ENCODE measurements around the gene SLC4A3. TPM values are rescaled to one million over a fixed set of nuclear protein-coding genes. Genes with fewer than 3 reads are reported as not detected.

SLC4A3 gene
- total and polyA plus RNA-seq, 2 of the 8 experiments (the other 6 are each of a cell fraction or from before 2014, with no cell fraction given), result 4.8 to 7.4 TPM

DNA sequence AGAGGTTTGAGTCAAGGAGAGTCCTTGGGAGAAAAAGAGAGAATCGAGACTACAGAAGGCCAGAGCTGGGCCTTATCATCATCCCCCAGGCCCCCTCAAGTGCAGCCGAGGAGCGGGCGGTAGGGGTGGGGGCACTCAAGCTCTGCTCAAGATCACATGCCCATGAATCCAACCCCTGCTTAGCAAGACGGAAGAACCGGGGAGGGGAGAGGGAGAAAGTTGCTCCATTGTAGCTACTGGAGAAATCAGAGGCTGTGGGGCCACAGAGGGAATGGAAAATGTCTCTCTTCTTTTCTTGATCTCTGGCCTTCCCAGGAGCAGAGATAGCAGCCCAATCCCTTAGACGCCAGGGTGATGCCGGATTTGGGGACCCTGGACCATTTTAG is 14.6 kb downstream of the SLC4A3 start (continued):
- TF ChIP-seq, protein P1, sequence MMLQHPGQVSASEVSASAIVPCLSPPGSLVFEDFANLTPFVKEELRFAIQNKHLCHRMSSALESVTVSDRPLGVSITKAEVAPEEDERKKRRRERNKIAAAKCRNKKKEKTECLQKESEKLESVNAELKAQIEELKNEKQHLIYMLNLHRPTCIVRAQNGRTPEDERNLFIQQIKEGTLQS (IDR thresholded peaks at IDR 0.05; ENCODE audit: insufficient read depth, low read depth, low read length), result no peak
- no peak for TF ChIP-seq SIN3A (conservative IDR thresholded peaks at IDR 0.05 in 1 of 2, IDR thresholded peaks at IDR 0.05 in 1 of 2; ENCODE audit: low read depth in 1 of 2, low read length in 2 of 2)
- no peak for TF ChIP-seq RXRA (IDR thresholded peaks at IDR 0.05; ENCODE audit: insufficient read depth, low read depth, low read length)
- TF ChIP-seq, protein P2, sequence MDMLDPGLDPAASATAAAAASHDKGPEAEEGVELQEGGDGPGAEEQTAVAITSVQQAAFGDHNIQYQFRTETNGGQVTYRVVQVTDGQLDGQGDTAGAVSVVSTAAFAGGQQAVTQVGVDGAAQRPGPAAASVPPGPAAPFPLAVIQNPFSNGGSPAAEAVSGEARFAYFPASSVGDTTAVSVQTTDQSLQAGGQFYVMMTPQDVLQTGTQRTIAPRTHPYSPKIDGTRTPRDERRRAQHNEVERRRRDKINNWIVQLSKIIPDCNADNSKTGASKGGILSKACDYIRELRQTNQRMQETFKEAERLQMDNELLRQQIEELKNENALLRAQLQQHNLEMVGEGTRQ (IDR thresholded peaks at IDR 0.05; ENCODE audit: low read length), result no peak
- no peak for TF ChIP-seq TEAD4 (IDR thresholded peaks at IDR 0.05; ENCODE audit: low read depth, low read length)
- TF ChIP-seq BACH1 (IDR thresholded peaks at IDR 0.05; ENCODE audit: low read length), result no peak
